T-cell (primary cell): Measurements from ENCODE around the gene LSM12. TPM values are rescaled to one million over a fixed set of nuclear protein-coding genes. Genes with fewer than 3 reads are reported as not detected.

ENCODE experiments used
- ATAC-seq, 4 experiments: fragments of 200-7000 bp in 3 of 4; fragments of 150-1000 bp in 1 of 4; cut with Tn5 transposase; replicated peaks in 1 of 4; 1 replicate in 3 of 4; 2 replicates in 1 of 4; pipeline ENCODE4 v1.10.0; 2021; ENCODE audit warnings: moderate library complexity in 3 of 4, mild to moderate bottlenecking in 2 of 4, moderate number of reproducible peaks in 1 of 4
- CTCF ChIA-PET, 2 donors: fragments of 300-600 bp; sonication (Branson Sonifier 250); formaldehyde crosslinking; loops; one replicate each; lab custom pipeline; 2022; ENCODE audit warnings: antibody characterized with exemption in 2 of 2; lab: Charles Lee
- POLR2A ChIA-PET, 2 donors: fragments of 300-600 bp; sonication (Branson Sonifier 250); formaldehyde crosslinking; loops; one replicate each; lab custom pipeline; 2022; ENCODE audit warnings: antibody characterized with exemption in 2 of 2; lab: Charles Lee
- DNase-seq, 35 experiments: peaks; one replicate each; pipeline versions ENCODE4 v3.0.0 to v3.0.0-alpha.2; 2013 to 2023
- H3K27ac ChIP-seq: one replicate; pipeline ENCODE4 v1.5.1; 2013; ENCODE audit warnings: low read length
- H3K27me3 ChIP-seq, 2 experiments: replicated peaks in 1 of 2; 1 replicate in 1 of 2; 2 replicates in 1 of 2; pipeline versions ENCODE4 v1.6.1 to v1.7.0; 2013; ENCODE audit warnings: low read length in 1 of 2, mixed read lengths in 1 of 2; ENCODE audit not compliant: control insufficient read depth in 2 of 2, insufficient read depth in 2 of 2; ENCODE audit errors: extremely low read depth in 1 of 2
- H3K36me3 ChIP-seq, 2 donors: 1 replicate in 1 of 2; 2 replicates in 1 of 2; pipeline versions ENCODE4 v1.6.1 to v1.7.0; 2013; ENCODE audit warnings: low read length in 1 of 2; ENCODE audit not compliant: control insufficient read depth in 2 of 2, insufficient read depth in 1 of 2; ENCODE audit errors: extremely low read depth in 1 of 2
- H3K4me1 ChIP-seq, 2 experiments: 1 replicate in 1 of 2; 2 replicates in 1 of 2; pipeline versions ENCODE4 v1.6.1 to v1.7.0; 2013; ENCODE audit warnings: low read length in 2 of 2, mixed read lengths in 1 of 2; ENCODE audit not compliant: insufficient read depth in 2 of 2, control insufficient read depth in 1 of 2; ENCODE audit errors: extremely low read depth in 1 of 2
- H3K4me3 ChIP-seq, 2 donors: 1 replicate in 1 of 2; 2 replicates in 1 of 2; pipeline versions ENCODE4 v1.5.1 to v1.7.0; 2013; ENCODE audit warnings: mild to moderate bottlenecking in 2 of 2, low read length in 1 of 2, moderate library complexity in 1 of 2; ENCODE audit not compliant: control insufficient read depth in 1 of 2; ENCODE audit errors: extremely low read depth in 1 of 2
- H3K9me3 ChIP-seq: 2 replicates; pipeline ENCODE4 v1.7.0; 2013
- H3K27ac Mint-ChIP-seq, 2 donors: one replicate each; pipeline ENCODE4 v1.8.0; 2020 to 2021; ENCODE audit warnings: mild to moderate bottlenecking in 2 of 2, mixed read lengths in 2 of 2
- H3K27me3 Mint-ChIP-seq, 2 donors: one replicate each; pipeline ENCODE4 v1.8.0; 2021 to 2022; ENCODE audit warnings: mixed read lengths in 2 of 2
- H3K36me3 Mint-ChIP-seq: one replicate; pipeline ENCODE4 v1.8.0; 2021; ENCODE audit warnings: mixed read lengths
- H3K4me1 Mint-ChIP-seq, 3 donors: one replicate each; pipeline ENCODE4 v1.8.0; 2020 to 2022; ENCODE audit warnings: mixed read lengths in 3 of 3, mild to moderate bottlenecking in 1 of 3
- H3K4me3 Mint-ChIP-seq, 3 donors: one replicate each; pipeline ENCODE4 v1.8.0; 2020 to 2022; ENCODE audit warnings: mild to moderate bottlenecking in 3 of 3, mixed read lengths in 3 of 3, moderate library complexity in 3 of 3
- H3K9me3 Mint-ChIP-seq, 3 donors: one replicate each; pipeline ENCODE4 v1.8.0; 2020 to 2022; ENCODE audit warnings: mixed read lengths in 3 of 3
- WGBS: methylation state at CpG from one replicate; pipeline ENCODE4 v1.1.5; 2013; ENCODE audit warnings: missing lambda C conversion rate; ENCODE audit not compliant: insufficient coverage; 5-methylcytosine and 5-hydroxymethylcytosine counted together
- total RNA-seq, 35 experiments: library from RNA in 6 of 35; stranded (reverse) in 6 of 35; fragments of 120-200 nt in 1 of 35; gene quantifications; one replicate each; pipeline versions ENCODE4 v1.2.1 to v1.2.4 and lab custom pipeline; 2013 to 2026

The LSM12 gene
- total RNA-seq, 5 donors from 2014 or later (not counting 1 experiment from before 2014, with no cell fraction given) = 29.4 to 39.0 (median 37.1) TPM

GRCh38 chr17:44077595-44077909 is 11.1 kb upstream of the LSM12 start:
- ATAC-seq (no peak), DNase-seq (no peak)
- CTCF ChIA-PET = no interaction called here
- peaks cover 2 to 6% (median 5%) of the 10 kb centered on the region in 3 donors for H3K4me1 Mint-ChIP-seq
- Histone ChIP-seq H3K36me3 (peaks cover 28 to 45% of the 10 kb centered on the region in 2 donors), H3K4me3 (no peak overlapping the region), H3K27me3 (no peaks in the 10 kb centered on the region), H3K9me3 (no peaks in the 10 kb centered on the region), H3K4me1 (no peaks in the 10 kb centered on the region), H3K27ac (no peak overlapping the region)
- no peak overlapping the region for H3K4me3 Mint-ChIP-seq
- H3K36me3 Mint-ChIP-seq = peaks cover 20% of the 10 kb centered on the region
- no CpG with 5 or more reads among the region's 4 CpGs for WGBS
- no peaks in the 10 kb centered on the region for H3K27me3 Mint-ChIP-seq
- peak overlapping the region in 1 of 2 donors; percentile 34 for H3K27ac Mint-ChIP-seq
- H3K9me3 Mint-ChIP-seq = no peaks in the 10 kb centered on the region
- POLR2A ChIA-PET = no interaction called here

GRCh38 chr17:44076716-44077594 is 10.5 kb upstream of the LSM12 start:
- ChIA-PET POLR2A (no interaction called here), CTCF (no interaction called here)
- peaks cover 14% of the 10 kb centered on the region for H3K36me3 Mint-ChIP-seq
- no peak overlapping the region for H3K27ac Mint-ChIP-seq
- Histone ChIP-seq H3K4me1 (peaks cover 0 to under 1% of the 10 kb centered on the region in 2 experiments), H3K27me3 (no peaks in the 10 kb centered on the region), H3K36me3 (peaks cover 28 to 39% of the 10 kb centered on the region in 2 donors), H3K9me3 (no peaks in the 10 kb centered on the region), H3K4me3 (no peak overlapping the region), H3K27ac (no peak overlapping the region)
- H3K27me3 Mint-ChIP-seq = no peaks in the 10 kb centered on the region
- DNase-seq (no peak), ATAC-seq (peak in 1 of 4 experiments; percentile 18)
- no peaks in the 10 kb centered on the region for H3K9me3 Mint-ChIP-seq
- peaks cover 3 to 10% (median 7%) of the 10 kb centered on the region in 3 donors for H3K4me1 Mint-ChIP-seq
- H3K4me3 Mint-ChIP-seq = no peak overlapping the region
- whole genome bisulfite sequencing = 90% methylated on average over 2 of the region's 6 CpGs

GRCh38 chr17:44075598-44076293 is 9.3 kb upstream of the LSM12 start:
- no peak overlapping the region for H3K4me3 Mint-ChIP-seq

GRCh38 chr17:44074911-44075285 is 8.4 kb upstream of the LSM12 start:
- Mint-ChIP-seq H3K27ac (no peak overlapping the region), H3K4me1 (peaks cover 21 to 29% (median 25%) of the 10 kb centered on the region in 3 donors), H3K27me3 (no peaks in the 10 kb centered on the region), H3K36me3 (peaks cover 9% of the 10 kb centered on the region), H3K9me3 (no peaks in the 10 kb centered on the region), H3K4me3 (no peak overlapping the region)
- no peak overlapping the region for H3K4me3 ChIP-seq
- ChIA-PET CTCF (no interaction called here), POLR2A (no interaction called here)
- no peak for DNase-seq
- 100% methylated on average over 3 of the region's 9 CpGs for WGBS
- H3K4me1 ChIP-seq = peaks cover 2 to 19% of the 10 kb centered on the region in 2 experiments
- no peaks in the 10 kb centered on the region for H3K9me3 ChIP-seq
- ATAC-seq = no peak
- no peaks in the 10 kb centered on the region for H3K27me3 ChIP-seq
- peaks cover 19 to 28% of the 10 kb centered on the region in 2 donors for H3K36me3 ChIP-seq
- H3K27ac ChIP-seq = no peak overlapping the region

More at GRCh38 chr17:44075598-44076293, 9.3 kb upstream of the LSM12 start:
- DNase-seq = no peak
- Histone ChIP-seq H3K27me3 (no peaks in the 10 kb centered on the region), H3K36me3 (peaks cover 24 to 32% of the 10 kb centered on the region in 2 donors), H3K9me3 (no peaks in the 10 kb centered on the region), H3K4me3 (no peak overlapping the region), H3K4me1 (peaks cover 0 to 12% of the 10 kb centered on the region in 2 experiments), H3K27ac (no peak overlapping the region)
- ChIA-PET CTCF (no interaction called here), POLR2A (no interaction called here)
- H3K4me1 Mint-ChIP-seq = peaks cover 16 to 22% (median 18%) of the 10 kb centered on the region in 3 donors
- no peak overlapping the region for H3K27ac Mint-ChIP-seq
- WGBS = 88% methylated on average over 10 of the region's 10 CpGs
- ATAC-seq = no peak
- no peaks in the 10 kb centered on the region for H3K27me3 Mint-ChIP-seq
- peaks cover 14% of the 10 kb centered on the region for H3K36me3 Mint-ChIP-seq
- no peaks in the 10 kb centered on the region for H3K9me3 Mint-ChIP-seq

- POLR2A ChIA-PET = no interaction called here
Observed at GRCh38 chr17:44074231-44074910, 7.9 kb upstream of the LSM12 start.

GRCh38 chr17:44071772-44072171 is 5.3 kb upstream of the LSM12 start:
- Mint-ChIP-seq H3K27me3 (no peaks in the 10 kb centered on the region), H3K36me3 (peaks cover 9% of the 10 kb centered on the region), H3K4me3 (peak overlapping the region; percentile 80 to 96 (median 93)), H3K9me3 (no peaks in the 10 kb centered on the region), H3K27ac (peak overlapping the region; percentile 63 to 94), H3K4me1 (peaks cover 35 to 43% (median 37%) of the 10 kb centered on the region in 3 donors)
- no peak for ATAC-seq
- CTCF ChIA-PET = no interaction called here
- WGBS = 78% methylated on average over 2 of the region's 2 CpGs
- H3K9me3 ChIP-seq = no peaks in the 10 kb centered on the region
- H3K36me3 ChIP-seq = peaks cover 5 to 9% of the 10 kb centered on the region in 2 donors
- peak overlapping the region; percentile 78 for H3K27ac ChIP-seq
- POLR2A ChIA-PET = no interaction called here
- H3K4me1 ChIP-seq = peaks cover 5 to 26% of the 10 kb centered on the region in 2 experiments
- H3K27me3 ChIP-seq = no peaks in the 10 kb centered on the region
- no peak for DNase-seq
- no peak overlapping the region for H3K4me3 ChIP-seq

More at GRCh38 chr17:44074231-44074910, 7.9 kb upstream of the LSM12 start:
- H3K9me3 ChIP-seq = no peaks in the 10 kb centered on the region
- H3K4me1 ChIP-seq = peaks cover 2 to 20% of the 10 kb centered on the region in 2 experiments
- no peak for DNase-seq
- no peaks in the 10 kb centered on the region for H3K27me3 ChIP-seq
- CTCF ChIA-PET = no interaction called here
- H3K4me3 ChIP-seq = no peak overlapping the region
- peaks cover 19 to 26% of the 10 kb centered on the region in 2 donors for H3K36me3 ChIP-seq
- Mint-ChIP-seq H3K9me3 (no peaks in the 10 kb centered on the region), H3K36me3 (peaks cover 9% of the 10 kb centered on the region), H3K27ac (peak overlapping the region in 1 of 2 donors; percentile 28), H3K27me3 (no peaks in the 10 kb centered on the region), H3K4me1 (peaks cover 21 to 32% (median 27%) of the 10 kb centered on the region in 3 donors), H3K4me3 (peak overlapping the region in 1 of 3 donors; percentile 53)
- H3K27ac ChIP-seq = no peak overlapping the region
- 97% methylated on average over 6 of the region's 9 CpGs for WGBS
- no peak for ATAC-seq
